HG03378 (cell line): ENCODE results near the gene SRP14.
A peak's percentile ranks its signal among the peaks of the same experiment; 100 is the strongest.

ENCODE experiments used
- ATAC-seq: cut with Tn5 transposase; IDR thresholded peaks from one replicate; pipeline ENCODE4 v1.9.1; 2021; ENCODE audit warnings: mild to moderate bottlenecking, moderate library complexity; ENCODE audit not compliant: unreplicated experiment

The SRP14 gene

DNA sequence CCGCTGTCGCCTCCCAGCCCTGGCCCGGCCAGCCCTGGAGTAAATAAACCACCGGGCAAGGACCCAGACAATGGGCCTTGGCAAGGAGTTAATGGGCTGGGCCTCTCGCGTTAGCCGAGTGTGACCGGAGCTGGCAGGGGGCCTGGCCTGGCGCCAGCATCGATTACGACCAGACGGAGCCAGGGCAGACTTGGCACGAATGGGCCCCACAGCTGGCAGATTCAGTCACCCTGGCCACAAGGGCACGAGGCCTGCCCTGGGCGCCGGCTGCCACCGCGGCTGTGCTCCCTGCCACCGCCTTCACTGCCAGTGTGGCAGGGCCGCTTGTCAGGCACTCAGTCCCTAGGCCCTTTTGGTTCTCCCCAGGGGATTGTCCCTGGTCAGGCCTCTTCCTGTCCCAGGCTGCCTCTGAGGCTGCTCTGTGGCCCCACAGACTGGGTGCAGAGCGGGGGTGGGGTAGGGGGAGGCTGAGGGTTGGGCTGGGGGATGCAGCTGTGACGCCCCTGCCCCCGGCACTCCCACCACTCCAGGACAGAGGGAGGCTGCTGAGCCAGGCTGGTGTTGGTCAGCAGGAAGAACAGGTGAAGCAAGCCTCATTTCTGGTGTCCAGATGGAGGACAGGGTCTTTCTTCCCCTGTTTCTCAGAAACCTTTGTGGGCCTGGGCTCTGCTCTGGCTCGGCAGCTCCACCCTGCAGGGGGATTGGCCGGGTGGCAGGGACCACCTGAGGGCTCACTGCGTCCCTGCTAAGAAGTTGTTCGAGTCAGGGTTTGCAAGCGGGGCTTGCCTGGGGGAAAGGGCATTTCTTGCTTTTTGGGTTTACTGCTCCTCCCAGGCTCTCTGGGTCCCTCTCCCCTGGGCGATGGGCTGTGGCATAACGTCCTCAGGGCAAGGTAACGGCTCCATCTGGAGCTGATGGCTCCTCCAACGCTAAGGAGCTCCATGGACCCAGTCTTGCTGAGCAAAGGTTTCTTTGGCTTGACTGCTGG is 30.5 kb upstream of the SRP14 start:
- peak; percentile 57 for ATAC-seq

DNA sequence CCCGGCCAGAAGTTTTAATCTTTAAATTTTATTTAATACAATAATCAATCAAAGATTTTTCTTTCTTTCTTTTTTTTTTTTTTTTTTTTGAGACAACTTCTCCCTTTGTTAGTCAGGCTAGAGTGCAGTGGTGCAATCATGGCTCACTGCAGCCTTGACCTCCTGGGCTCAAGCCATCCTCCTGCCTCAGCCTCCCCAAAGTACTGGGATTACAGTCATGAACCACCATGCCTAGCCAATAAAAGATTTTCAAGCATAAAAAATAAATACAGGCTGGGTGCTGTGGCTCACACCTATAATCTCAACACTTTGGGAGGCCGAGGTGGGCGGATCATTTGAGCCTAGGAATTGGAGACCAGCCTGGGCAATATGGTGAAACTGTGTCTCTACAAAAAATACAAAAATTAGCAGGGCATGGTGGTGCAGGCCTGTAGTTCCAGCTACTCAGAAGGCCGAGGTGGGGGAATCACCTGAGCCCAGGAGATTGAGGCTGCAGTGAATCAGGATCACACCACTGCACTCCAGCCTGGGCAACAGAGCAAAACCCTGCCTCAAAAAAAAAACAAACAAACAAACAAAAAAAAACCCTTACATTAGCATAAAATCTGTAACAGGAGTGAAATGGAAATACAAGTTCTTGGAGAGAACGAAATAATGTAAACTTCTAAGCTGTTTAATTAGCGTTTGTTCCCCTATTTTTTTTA is 29.1 kb upstream of the SRP14 start:
- ATAC-seq: no peak

DNA sequence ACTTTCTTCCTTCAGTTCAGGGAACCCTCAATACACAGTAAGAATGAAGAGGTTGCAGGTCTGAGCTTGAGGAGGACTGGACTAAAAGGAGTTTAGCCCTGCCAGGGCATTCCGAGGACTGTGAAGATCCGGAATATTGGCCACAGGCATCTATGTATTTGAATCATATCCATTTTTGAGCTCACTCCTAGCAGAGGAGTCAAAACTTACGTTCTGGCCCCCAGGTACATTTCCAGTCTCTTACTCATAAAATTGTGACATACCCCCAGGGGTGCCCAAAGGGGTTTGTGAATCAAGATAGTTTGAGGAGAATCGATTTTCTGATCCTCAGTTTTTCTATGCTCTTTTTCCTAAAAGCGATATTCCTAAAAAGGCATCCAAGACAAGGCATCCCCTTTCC is 27.6 kb upstream of the SRP14 start:
- no peak for ATAC-seq

DNA sequence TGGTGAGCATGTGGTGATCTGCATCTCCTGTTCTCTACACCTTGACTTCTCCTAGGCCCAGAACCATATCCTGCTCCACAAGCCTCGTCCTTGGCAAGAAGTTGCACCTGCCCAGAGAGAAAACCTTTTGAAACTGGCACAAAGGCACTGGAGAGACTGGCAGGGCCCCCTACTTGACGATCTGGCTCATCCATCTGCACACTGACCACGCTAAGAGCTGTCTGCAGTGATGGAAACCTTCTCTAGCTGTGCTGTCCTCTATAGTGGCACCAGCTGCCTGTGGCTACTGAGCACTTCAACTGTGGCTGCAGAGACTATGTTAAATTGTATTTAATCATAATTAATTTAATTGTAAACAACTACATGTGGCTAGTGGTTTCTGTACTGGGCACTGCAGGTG is 26.2 kb upstream of the SRP14 start:
- no peak for ATAC-seq

DNA sequence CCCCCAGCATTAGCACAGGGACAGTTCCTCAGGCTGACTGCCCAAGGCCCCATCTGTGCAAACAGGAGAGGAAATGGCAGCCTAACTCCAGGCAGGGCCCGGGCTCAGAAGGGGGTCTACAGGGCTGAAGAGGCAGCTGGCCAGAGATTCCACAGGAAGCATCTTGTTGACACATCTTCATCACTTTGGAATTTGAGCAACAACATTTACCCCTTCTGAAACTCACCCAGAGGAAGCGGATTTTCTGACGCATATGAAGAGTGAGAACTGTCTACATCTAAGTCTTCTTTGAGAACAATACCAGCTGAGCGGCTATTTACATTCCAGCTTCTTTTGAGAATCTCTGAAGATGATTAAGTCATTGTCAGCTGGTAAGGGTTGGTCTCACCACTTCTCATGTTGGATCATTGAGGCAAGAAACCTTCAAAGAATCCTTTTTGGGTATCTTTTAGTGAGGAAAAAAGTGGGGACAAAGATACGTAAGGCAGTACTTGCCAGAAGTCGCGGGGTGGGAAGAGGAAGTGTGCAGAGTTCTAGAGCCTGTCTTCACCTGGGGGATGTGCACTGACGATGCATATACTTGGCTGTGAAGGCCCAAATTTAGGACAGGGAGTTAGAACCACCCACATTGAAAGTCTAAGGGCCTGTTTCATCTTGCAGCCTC is 25.4 kb upstream of the SRP14 start:
- peak; percentile 46 for ATAC-seq

DNA sequence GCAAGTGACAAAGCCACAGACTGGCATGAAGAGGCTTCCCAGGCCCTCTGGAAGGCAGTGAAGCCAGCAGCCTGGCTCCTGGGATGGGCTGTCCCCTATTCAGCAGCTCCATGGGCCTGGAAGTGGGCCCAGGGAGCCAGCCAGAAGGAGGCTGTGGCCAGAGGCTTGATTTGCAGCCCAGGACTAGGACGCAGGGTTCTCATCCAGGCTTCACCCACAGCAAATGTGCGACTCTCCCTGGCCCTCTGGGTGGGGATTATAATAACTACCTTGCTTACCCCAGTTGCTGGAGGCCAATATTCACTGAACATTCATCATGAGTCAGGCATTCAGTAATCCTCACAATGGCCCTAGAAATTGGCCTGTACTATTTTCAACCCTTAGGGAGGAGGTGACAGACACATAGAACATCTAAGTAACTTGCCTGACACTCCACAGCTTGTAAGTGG is 24.6 kb upstream of the SRP14 start:
- ATAC-seq: no peak

DNA sequence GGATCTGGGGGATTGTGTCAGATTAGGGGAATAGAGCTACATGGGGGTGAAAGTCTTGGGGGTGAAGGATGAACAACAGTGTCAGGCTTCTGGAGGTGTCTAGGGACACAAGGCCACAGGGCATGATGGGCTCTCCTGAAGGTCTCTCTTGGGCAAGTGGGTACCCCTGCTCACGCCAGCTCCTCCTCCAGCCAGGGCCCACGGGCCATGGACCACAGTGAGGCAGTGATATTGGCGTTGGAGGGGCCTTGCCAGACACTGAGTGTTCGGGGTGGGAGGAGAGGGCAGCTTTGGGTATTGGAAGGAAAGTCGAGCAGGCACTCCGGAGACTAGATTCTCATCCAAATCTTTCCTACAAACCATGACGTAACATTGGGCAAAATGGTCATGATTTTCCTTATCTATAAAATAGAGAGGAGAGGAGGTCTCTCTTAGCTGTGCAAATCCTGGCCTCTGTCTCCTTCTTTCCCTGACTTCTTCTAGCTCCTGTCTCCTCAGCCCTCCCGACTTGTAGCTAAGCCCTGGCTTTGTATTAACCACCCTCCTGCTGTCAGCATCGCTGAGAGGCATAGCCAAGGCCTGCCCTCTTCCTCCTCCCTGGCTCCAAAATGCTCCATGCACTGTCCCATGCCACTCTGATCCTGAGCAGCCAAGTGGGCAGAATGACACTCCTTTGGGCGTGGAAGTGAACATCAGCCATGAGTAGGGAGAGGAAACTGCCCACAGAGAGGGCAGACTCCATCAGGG is 24.0 kb upstream of the SRP14 start:
- ATAC-seq: no peak

DNA sequence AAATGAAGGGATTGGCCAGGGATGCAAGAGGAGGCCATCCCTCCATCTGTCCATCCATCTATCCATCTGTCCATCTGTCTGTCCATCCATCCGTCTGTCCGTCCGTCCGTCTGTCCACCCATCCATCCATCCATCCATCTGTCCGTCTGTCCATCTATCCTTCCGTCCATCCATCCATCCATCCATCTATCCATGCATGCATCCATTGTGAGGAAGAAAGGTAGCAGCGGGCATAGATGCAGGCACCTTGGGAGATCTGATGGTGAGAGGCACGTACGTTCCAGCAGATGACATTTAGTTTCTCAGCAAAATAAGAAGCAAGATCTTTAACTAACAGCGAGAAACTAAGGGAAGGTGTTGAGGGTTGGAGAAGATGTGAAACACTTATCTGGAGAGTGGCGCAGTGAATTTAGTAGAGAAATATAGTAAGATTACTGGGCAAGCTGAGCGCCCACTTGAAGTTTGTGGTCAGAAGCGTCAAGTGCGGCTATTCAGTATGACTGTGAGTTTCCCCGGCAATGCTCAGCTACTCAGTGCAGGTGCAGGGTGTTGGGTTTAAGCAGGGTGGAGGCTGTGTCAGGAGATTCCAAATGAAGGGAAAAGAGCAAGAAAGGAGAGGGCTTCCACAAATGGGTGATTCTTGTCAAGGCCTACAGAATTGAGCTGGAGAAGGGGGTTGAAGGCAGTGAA is 22.4 kb upstream of the SRP14 start:
- peak; percentile 61 for ATAC-seq

DNA sequence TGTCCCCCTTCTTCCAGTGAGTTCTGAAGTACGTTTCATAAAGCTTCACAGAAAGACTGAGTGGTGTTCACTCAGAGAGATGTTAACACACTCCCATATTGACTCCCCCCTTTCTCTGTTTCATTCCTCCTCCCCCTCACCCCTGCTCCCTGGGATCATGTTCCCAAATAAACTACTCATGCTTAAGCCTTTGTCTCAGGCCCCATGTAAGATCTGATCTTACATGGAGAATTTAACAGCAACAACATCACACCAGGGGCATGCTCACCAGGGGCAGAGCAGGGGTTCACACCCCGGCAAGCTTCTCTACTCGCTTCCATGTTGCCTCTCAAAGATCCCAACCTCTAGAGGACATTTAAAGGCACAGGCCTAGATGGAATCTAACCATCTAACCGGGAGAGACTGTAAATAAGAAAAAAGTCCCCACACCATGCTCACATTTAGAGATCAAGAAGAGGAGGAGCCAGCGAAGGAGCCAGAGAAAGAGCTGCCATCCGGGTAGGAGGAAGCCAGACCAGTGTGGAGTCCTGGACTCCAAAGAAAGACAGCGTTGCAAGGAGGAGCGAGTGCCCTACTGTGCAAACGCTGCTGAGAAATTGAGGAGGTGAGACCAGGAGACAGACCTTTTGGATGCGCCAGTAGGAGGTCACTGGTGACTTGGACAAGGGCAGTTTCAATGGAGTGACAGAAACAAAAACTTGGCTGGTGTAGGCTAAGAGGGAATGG is 21.4 kb upstream of the SRP14 start:
- no peak for ATAC-seq

DNA sequence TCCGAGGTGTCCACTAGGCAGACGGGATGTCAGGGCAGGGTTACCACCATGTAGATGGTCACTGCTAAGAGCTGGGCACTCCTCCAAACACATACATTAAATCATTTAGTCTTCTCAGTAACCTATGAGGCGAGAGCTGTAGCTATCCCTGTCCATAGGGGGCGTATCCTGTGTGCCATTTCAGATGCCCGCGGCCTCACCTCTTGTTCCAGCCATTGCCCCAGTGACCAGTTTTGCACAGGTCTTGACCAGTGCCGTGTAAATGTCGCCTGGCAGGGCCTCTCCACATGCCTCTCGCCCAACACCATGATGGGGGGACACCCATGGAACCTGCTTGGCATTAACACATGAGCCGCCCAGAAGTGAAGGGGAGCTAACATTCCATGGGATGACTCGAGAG is 20.8 kb upstream of the SRP14 start:
- no peak for ATAC-seq

DNA sequence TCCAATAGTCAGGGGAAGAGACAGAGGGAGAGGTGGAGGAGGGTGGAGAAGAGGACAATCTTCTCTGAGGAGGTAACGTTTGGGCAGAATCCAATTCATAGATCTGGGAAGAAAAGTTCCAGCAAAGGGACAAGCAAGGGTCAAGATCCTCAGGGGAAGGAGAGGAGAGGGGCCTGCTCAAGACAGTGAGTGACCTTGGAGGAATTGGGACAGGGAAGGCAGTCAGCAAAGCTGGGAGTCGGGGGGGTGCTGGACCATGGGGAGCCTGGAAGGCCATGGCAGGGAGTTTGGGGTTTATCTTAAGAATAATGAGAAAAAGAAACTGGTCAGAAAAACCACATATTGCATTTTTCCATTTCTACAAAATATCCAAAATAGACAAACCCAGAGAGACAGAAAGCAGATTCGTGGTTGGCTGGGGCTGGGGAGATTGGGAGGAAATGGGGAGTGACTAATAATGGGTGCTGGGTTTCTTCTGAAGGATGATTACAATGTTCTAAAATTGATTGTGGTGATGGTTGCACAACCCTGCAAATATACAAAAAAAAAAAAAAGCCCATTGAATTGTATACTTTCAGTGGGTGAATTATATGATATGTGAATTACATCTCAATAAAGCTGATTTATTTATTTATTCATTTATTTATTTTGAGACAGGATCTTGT is 19.6 kb upstream of the SRP14 start:
- ATAC-seq: no peak

DNA sequence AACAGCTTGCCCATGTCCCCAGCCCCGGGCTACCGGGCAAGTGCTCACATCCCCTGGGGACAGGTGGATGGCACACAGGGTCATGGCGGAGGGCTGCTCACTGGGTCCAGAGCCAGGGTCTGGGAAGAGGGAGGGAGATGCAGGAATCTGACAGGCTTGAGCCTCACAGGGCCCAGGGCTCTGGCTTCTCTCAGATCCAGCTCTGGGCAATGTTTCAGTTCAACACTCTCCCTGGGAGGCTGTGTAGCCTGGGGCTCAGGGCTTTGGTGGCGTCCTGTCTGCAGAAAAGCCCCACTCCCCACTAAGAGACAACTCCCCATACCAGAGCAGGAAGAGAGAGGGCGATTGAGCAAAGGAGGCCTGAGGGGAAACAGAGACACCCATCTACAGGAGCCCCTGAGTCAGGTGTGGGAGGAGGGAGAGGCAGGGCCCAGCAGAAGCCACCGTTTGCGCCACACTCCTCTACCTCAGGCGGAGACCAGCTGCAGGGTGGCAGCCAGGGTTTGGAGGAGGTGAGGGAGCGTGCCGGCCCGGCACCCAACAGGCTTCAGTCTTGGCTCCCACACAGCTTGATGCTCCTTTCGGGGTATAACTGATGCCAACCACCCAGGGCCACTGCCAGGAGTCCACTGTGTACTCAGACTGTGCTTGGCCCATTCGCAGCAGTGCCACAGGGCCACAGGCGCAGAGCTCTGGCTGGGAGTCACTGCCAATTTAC is 16.8 kb upstream of the SRP14 start:
- ATAC-seq: no peak

DNA sequence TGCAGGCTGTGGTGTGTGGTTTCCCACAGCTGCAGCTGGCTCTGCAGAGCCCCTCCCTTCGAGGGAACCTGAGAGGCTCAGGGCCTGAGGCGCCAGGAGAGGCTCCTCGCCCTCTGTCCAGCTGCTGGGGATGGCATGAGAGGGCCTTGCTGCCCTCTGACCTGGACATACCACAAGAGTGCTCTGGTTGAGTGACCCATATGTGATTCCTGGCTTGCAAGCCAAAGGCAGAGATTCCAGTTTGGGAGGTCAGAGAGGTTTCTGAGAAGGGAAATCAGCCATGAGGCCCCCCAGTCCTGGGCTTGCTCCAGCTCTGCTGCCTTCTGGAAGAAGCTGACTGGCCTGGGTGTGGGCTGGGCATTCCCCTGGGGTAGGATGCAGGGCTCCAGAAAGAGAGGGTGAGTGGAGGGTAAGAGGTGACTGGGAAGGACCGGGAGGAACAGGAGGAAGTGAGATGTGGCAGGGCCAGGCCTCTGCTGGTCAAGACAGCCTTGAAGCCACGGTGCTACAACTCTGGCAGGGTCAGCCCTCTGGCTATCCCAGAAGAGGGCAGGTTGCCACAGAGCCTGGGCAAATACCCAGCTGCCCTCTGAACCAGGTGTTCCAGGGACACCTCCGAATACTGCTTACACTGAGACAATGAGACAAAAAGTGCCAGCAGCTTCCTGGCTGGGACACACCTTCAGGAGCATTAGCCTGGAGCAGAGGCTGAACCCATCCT is 16.0 kb upstream of the SRP14 start:
- peak; percentile 44 for ATAC-seq

DNA sequence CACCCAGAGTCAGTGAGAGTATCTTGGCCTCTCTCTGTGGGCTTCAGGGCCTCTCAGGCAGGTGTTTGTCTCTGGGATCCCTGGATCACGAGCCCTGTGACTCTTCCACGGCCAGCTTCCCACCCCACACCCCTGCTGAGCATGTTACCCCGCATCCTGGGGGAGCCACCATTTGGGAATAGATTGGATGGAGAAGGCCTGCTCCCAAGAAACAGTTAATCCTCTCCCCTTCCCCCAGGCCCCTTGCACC is 15.5 kb upstream of the SRP14 start:
- ATAC-seq: peak; percentile 30

DNA sequence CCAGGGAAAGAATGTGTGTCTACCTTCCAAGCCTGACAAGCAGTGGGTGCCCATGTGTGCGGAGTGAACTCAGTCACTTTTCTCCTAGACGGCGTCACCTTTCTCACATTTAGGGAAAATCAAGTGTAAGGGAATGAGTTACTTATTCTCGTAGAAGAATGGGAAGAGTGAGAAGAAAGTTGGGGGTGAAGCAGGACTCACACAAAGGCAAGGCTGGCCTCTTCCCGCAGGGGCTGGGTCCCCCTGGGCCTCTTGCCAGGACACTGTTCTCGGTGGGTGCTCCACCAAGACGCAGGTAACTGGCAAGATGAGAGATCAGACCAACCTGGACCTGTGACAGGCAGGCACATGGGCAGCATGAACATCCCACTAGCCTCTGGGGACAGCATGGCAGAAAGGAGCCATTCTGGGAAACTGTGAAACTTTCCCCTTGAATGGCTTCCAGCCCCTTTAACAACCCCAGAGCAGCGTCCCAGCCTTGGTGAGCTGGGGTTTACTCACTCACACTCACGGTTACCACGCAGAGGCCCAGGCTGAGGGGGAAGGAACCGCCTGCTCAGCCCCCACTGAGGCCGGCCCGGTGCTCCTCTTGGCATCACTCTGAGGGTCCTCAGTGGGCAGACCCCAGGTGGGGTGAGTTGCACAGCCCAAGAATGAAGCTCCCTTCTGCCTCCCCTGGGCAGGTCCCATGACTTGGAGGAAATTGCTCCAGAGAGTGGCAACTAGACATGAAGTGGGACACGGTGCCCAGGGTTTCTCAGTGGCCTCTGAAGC is 15.0 kb upstream of the SRP14 start:
- peak; percentile 23 for ATAC-seq

DNA sequence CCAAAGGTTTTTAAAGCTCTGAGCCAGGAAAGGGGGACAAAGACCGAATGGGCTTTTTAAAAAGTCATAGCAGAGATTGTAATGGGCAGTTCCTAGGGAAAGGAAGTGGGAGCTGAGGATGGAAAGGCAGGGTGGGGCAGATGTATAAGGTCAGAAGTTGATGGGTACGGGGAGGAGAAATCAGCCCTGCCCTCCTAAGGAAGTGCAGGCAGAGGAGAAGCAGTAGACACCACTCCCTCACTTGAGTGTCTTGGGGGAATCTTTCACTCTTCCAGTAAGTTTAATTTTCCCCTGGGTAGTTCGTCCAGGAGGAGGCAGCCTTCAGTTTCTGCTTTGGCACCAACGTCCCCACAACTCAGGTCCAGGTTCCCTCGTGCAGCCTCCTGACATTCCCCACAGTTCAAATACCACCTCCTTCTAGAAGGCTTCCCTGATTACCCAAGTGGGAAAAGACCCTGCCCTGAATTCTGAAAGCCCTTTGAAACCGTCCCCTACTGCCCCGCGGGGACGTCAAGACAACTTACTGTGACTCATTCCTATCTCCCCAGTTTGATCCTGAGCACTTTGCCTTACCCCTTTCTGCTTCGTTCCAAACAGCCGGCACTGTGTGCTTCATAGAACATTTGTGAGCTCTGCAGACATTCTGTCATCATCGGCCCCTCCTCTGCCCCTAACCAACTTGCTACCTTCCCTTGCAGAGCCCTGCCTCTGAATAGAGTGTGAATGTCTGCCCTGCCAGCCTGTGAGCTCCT is 14.3 kb upstream of the SRP14 start:
- no peak for ATAC-seq

DNA sequence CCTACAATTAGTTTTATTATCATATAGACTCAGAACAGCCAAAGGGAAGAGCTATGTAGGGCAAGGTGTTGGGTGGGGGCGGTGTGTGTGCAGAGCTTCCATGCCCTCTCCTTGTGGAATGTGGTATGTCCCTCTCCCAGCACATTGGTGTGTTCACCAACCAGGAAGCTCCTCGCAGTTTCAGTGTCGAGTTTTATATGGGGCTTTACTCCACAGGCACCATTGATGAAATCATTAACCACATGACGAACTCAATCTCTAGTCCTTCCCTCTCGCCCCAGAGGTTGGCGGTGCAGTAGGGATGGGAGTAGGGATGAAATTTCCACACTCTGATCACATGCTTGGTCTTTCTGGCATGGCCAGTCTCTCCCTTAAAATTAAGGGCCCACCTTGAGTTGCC is 13.6 kb upstream of the SRP14 start:
- ATAC-seq: no peak
